Vagina (tissue), 2 donors: ENCODE results near the gene FCER2. TPM values are rescaled to one million over a fixed set of nuclear protein-coding genes. Genes with fewer than 3 reads are reported as not detected.

Source experiments
- DNase-seq, 2 donors: peaks; one replicate each; pipeline ENCODE4 v3.0.0-alpha.2; 2017; ENCODE audit errors: extremely low spot score in 2 of 2
- H3K27ac ChIP-seq: fragments of 200-600 bp; sonication (generic); one replicate; pipeline ENCODE4 v1.5.1; 2019
- H3K27me3 ChIP-seq: fragments of 200-600 bp; sonication (generic); one replicate; pipeline ENCODE4 v1.5.1; 2019
- H3K36me3 ChIP-seq, 2 donors: fragments of 200-600 bp; sonication (generic); one replicate each; pipeline ENCODE4 v1.5.1; 2017 to 2019
- H3K4me1 ChIP-seq: fragments of 200-600 bp; sonication (generic); one replicate; pipeline ENCODE4 v1.5.1; 2019
- H3K4me3 ChIP-seq, 2 donors: fragments of 200-600 bp; sonication (generic); 1 replicate in 1 of 2; 2 replicates in 1 of 2; pipeline ENCODE4 v1.5.1; 2016 to 2019
- H3K9me3 ChIP-seq: fragments of 200-600 bp; sonication (generic); one replicate; pipeline ENCODE4 v1.5.1; 2019
- POLR2A ChIP-seq, 2 donors: fragments of 450-650 bp; IDR thresholded peaks; one replicate each; pipeline ENCODE4 v1.6.1; 2017; ENCODE audit warnings: antibody characterized with exemption in 2 of 2, mild to moderate bottlenecking in 2 of 2, moderate library complexity in 2 of 2
- POLR2AphosphoS5 ChIP-seq, 2 donors: sonication (generic); formaldehyde crosslinking; IDR thresholded peaks; one replicate each; pipeline ENCODE4 v1.9.0; 2017; ENCODE audit warnings: antibody characterized with exemption in 2 of 2, mild to moderate bottlenecking in 2 of 2, low read depth in 1 of 2; ENCODE audit not compliant: insufficient read depth in 1 of 2
- intact Hi-C: fragments of 100-400 bp; cut with DNase I; formaldehyde crosslinking; loops from one replicate; pipeline ENCODE4 v1.15.1; 2023
- total RNA-seq: library from RNA; depleted of rRNA; stranded (reverse); fragments of >200 nt; gene quantifications from one replicate; pipeline ENCODE4 v1.2.3, GENCODE V29; 2016
- TF ChIP-seq, protein P1 (sequence below), 3 experiments: fragments of 450-650 bp in 2 of 3; fragments of 200-600 bp in 1 of 3; sonication (generic) in 1 of 3; IDR thresholded peaks; one replicate each; pipeline ENCODE4 v1.5.1; 2017 to 2019; ENCODE audit warnings: antibody characterized with exemption in 3 of 3, mild to moderate bottlenecking in 2 of 3, moderate library complexity in 2 of 3

Gene FCER2
- total RNA-seq, result not detected

DNA sequence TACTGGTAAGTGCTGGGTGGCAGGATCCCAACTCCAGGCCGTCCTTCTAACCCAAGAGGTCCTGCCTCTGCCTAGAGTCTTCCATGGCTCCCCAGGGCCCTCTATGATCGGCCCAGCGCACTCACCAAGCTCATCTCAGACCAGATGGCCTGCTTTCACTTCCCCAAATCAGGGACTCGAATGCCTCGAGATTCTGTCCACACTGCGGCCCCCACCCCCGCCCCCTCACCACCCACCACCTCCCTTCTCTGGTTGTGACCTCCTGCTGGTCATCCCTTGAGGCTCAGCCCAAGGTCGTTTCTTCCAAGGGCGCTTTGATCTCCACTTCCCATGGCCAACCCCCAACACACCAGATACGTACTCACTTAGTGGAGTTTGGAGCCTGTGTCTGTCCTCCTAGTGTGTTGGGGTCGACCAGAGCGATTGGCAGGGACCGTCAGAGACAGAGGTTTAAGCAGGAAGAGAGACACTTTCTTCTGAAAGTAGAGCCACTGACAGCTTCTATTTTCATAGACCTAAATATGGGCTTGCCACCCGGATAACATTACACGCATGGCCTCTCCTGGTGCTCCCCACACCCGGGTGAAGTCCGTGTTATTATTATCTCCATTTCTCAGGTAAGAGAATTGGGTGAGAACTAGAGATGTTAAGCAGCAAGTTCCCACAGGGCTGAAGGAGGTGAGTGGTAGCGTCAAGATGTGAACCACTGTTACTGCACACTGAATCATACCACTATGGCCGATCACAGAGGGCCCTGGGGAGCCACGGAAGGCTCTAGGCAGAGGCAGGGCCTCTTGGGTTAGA, at the start of gene FCER2:
TSS of gene FCER2 (minus strand) at position 478 of the 804 bp plus-strand sequence. CDS start 2,371 bp downstream, outside the sequence.
- no peaks in the 10 kb centered on the region for H3K9me3 ChIP-seq
- H3K4me1 ChIP-seq, result no peaks in the 10 kb centered on the region
- no peaks in the 10 kb centered on the region for H3K27me3 ChIP-seq
- no peaks in the 10 kb centered on the region for H3K36me3 ChIP-seq
- intact Hi-C loops, result no loop called here
- no peak for DNase-seq
- H3K27ac ChIP-seq, result no peak within 1 kb of the TSS
- no peak within 1 kb of the TSS for H3K4me3 ChIP-seq
- no peak for TF ChIP-seq POLR2AphosphoS5 (IDR thresholded peaks at IDR 0.05; ENCODE audit: insufficient read depth in 1 of 2, low read depth in 1 of 2)
- TF ChIP-seq, protein P1, sequence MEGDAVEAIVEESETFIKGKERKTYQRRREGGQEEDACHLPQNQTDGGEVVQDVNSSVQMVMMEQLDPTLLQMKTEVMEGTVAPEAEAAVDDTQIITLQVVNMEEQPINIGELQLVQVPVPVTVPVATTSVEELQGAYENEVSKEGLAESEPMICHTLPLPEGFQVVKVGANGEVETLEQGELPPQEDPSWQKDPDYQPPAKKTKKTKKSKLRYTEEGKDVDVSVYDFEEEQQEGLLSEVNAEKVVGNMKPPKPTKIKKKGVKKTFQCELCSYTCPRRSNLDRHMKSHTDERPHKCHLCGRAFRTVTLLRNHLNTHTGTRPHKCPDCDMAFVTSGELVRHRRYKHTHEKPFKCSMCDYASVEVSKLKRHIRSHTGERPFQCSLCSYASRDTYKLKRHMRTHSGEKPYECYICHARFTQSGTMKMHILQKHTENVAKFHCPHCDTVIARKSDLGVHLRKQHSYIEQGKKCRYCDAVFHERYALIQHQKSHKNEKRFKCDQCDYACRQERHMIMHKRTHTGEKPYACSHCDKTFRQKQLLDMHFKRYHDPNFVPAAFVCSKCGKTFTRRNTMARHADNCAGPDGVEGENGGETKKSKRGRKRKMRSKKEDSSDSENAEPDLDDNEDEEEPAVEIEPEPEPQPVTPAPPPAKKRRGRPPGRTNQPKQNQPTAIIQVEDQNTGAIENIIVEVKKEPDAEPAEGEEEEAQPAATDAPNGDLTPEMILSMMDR (IDR thresholded peaks at IDR 0.05), result no peak
- no peak for TF ChIP-seq POLR2A (IDR thresholded peaks at IDR 0.05)

DNA sequence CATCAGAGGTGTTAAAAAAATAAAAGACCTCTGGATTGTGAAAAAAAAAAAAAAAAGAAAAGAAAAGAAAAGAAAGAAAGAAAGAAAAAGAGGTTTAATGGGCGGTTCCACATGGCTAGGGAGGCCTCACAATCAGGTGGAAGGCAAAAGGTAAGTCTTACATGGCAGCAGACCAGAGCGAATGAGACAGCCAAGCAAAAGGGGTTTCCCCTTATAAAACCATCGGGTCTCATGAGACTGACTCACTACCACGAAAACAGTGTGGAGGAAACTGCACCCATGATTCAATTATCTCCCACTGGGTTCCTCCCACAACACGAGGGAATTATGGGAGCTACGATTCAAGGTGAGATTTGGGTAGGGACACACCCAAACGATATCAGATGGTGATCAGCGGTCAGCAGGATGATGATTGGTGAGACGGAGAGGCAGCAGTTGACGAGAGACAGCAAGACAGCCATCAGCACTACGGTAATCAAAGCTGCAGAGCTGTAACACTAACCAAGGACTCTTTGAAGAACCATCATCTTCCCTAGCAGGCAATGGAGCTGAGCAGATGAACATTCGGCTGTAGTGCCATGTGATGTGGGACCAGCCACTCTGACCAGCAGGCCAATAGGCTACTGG, 49.3 kb upstream of the FCER2 start:
- intact Hi-C loops, result no loop called here
- DNase-seq, result no peak
- TF ChIP-seq, protein P1 (IDR thresholded peaks at IDR 0.05), result no peak
- no peak for TF ChIP-seq POLR2A (IDR thresholded peaks at IDR 0.05)
- no peak for TF ChIP-seq POLR2AphosphoS5 (IDR thresholded peaks at IDR 0.05; ENCODE audit: insufficient read depth in 1 of 2, low read depth in 1 of 2)
- no peaks in the 10 kb centered on the region for H3K36me3 ChIP-seq
- no peak overlapping the region for H3K4me3 ChIP-seq
- H3K4me1 ChIP-seq, result no peaks in the 10 kb centered on the region
- H3K9me3 ChIP-seq, result no peaks in the 10 kb centered on the region
- H3K27ac ChIP-seq, result no peak overlapping the region
- no peaks in the 10 kb centered on the region for H3K27me3 ChIP-seq

DNA sequence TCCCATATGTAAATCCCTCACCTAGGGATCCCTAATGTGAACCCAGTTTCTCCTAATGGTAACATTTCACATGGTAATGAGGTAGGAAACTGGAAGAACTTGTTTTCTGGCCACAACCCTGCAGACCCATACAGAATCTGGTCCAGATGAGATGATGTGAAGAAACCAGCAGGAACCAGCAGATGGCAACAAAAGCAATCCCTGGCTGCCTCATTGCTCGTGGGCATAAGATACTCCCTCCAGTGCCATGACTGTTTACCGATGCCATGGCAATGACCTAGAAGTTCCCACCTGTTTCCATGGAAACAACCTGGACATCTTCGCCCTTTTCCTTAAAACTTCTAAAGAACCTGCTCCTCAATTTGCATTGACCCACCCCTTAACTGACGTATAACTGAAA, 46.8 kb upstream of the FCER2 start:
- H3K4me1 ChIP-seq, result no peaks in the 10 kb centered on the region
- H3K27ac ChIP-seq, result no peak overlapping the region
- H3K27me3 ChIP-seq, result no peaks in the 10 kb centered on the region
- no peaks in the 10 kb centered on the region for H3K9me3 ChIP-seq
- no peak for DNase-seq
- H3K4me3 ChIP-seq, result no peak overlapping the region
- H3K36me3 ChIP-seq, result no peaks in the 10 kb centered on the region
- intact Hi-C loops, result no loop called here
- TF ChIP-seq POLR2A (IDR thresholded peaks at IDR 0.05) (no peak), POLR2AphosphoS5 (IDR thresholded peaks at IDR 0.05; ENCODE audit: insufficient read depth in 1 of 2, low read depth in 1 of 2) (no peak)
- TF ChIP-seq, protein P1 (IDR thresholded peaks at IDR 0.05), result no peak

- Histone ChIP-seq H3K27ac (no peak overlapping the region), H3K9me3 (no peaks in the 10 kb centered on the region), H3K36me3 (no peaks in the 10 kb centered on the region), H3K4me3 (no peak overlapping the region), H3K27me3 (no peaks in the 10 kb centered on the region), H3K4me1 (no peaks in the 10 kb centered on the region)
- DNase-seq, result no peak
- TF ChIP-seq POLR2AphosphoS5 (IDR thresholded peaks at IDR 0.05; ENCODE audit: insufficient read depth in 1 of 2, low read depth in 1 of 2) (no peak), POLR2A (IDR thresholded peaks at IDR 0.05) (no peak)
- TF ChIP-seq, protein P1 (IDR thresholded peaks at IDR 0.05), result no peak
- intact Hi-C loops, result no loop called here
These were observed 46.2 kb upstream of the FCER2 start for GRCh38 chr19:7748171-7748570.
